Measurements from ENCODE around the gene ST6GALNAC5. TPM values are rescaled to one million over a fixed set of nuclear protein-coding genes. Genes with fewer than 3 reads are reported as not detected.

The ST6GALNAC5 gene
- total and polyA plus RNA-seq, 2 donors (not counting 3 experiments of a cell fraction or from before 2014, with no cell fraction given): not detected

- Histone ChIP-seq H3K9ac (replicated peaks; ENCODE audit: extremely low read depth, insufficient read depth, low read length) (no peak overlapping the region), H3K79me2 (ENCODE audit: control insufficient read depth, insufficient read depth, low read length) (no peaks in the 10 kb centered on the region), H3K4me2 (ENCODE audit: insufficient read depth, low read length) (no peak overlapping the region), H3K36me3 (ENCODE audit: control insufficient read depth in 2 of 2, extremely low read depth in 1 of 2, insufficient read depth in 2 of 2, low read length in 2 of 2) (no peaks in the 10 kb centered on the region), H2AFZ (ENCODE audit: low read depth, low read length) (no peak overlapping the region), H3K9me3 (replicated peaks; ENCODE audit: control insufficient read depth, insufficient read depth, low read length) (no peaks in the 10 kb centered on the region), H3K4me1 (ENCODE audit: control insufficient read depth, extremely low read depth, insufficient read depth, low read length) (no peaks in the 10 kb centered on the region), H3K27me3 (ENCODE audit: control insufficient read depth in 2 of 2, insufficient read depth in 2 of 2, low read length in 2 of 2) (peaks cover 2% of the 10 kb centered on the region in 2 experiments), H3K9me1 (replicated peaks; ENCODE audit: control insufficient read depth, extremely low read depth, insufficient read depth, low read length) (no peaks in the 10 kb centered on the region), H3K27ac (ENCODE audit: insufficient read depth, low read depth, low read length) (no peak overlapping the region), H4K20me1 (replicated peaks; ENCODE audit: control insufficient read depth, extremely low read depth, insufficient read depth, low read length) (no peaks in the 10 kb centered on the region), H3K4me3 (replicated peaks in 1 of 3; ENCODE audit: insufficient read depth in 1 of 3, low read depth in 1 of 3, low read length in 3 of 3) (no peak overlapping the region)
- DNase-seq (ENCODE audit: low read depth, low spot score) (no peak), FAIRE-seq (no peak)
- intact Hi-C loops (cut with micrococcal nuclease) (no loop called here), dilution Hi-C loops (cut with MboI; ENCODE audit: extremely low pct_ligation_motif_present, low sequenced_read_pairs) (no loop called here)
- no TSS peak for BruUV-seq (replicated peaks)
- TF ChIP-seq CTCF (IDR thresholded peaks at IDR 0.05; ENCODE audit: extremely low read depth in 1 of 2, insufficient read depth in 1 of 2, low read depth in 1 of 2, low read length in 2 of 2) (no peak), JUN (IDR thresholded peaks at IDR 0.05; ENCODE audit: borderline replicate concordance, insufficient read depth, insufficient read length, low read depth) (no peak), MYC (IDR thresholded peaks at IDR 0.05; ENCODE audit: low read depth, low read length) (no peak), GATA2 (IDR thresholded peaks at IDR 0.05; ENCODE audit: insufficient read depth, insufficient read length, low read depth, low read length) (no peak), MAX (IDR thresholded peaks at IDR 0.05; ENCODE audit: insufficient read depth, insufficient read length) (no peak), POLR2A (IDR thresholded peaks at IDR 0.05; ENCODE audit: low read depth, low read length) (no peak), POLR2AphosphoS5 (IDR thresholded peaks at IDR 0.05; ENCODE audit: insufficient read depth, low read depth, low read length) (no peak), FOS (IDR thresholded peaks at IDR 0.05; ENCODE audit: borderline replicate concordance, insufficient read depth, low read length) (no peak), EZH2 (IDR thresholded peaks at IDR 0.05; ENCODE audit: borderline replicate concordance, low read depth, low read length, severe bottlenecking) (no peak)
- ChIA-PET POLR2A (no interaction called here), CTCF (no interaction called here)
Measured at GRCh38 chr1:76942549-76942948, 75.3 kb downstream of the ST6GALNAC5 start.

All from endothelial cell of umbilical vein (primary cell).